IMR-90 (cell line): Measurements from ENCODE around the gene MSMP.

Experiments
- CTCF ChIP-seq: conservative IDR thresholded peaks from 2 replicates; pipeline ENCODE4 v1.5.1; 2012; ENCODE audit warnings: mild to moderate bottlenecking, low read depth, low read length, improper control_type of control experiment
- POLR2A ChIP-seq: IDR thresholded peaks from 2 replicates; pipeline ENCODE4 v1.6.1; 2012; ENCODE audit warnings: mild to moderate bottlenecking, low read depth, low read length

DNA sequence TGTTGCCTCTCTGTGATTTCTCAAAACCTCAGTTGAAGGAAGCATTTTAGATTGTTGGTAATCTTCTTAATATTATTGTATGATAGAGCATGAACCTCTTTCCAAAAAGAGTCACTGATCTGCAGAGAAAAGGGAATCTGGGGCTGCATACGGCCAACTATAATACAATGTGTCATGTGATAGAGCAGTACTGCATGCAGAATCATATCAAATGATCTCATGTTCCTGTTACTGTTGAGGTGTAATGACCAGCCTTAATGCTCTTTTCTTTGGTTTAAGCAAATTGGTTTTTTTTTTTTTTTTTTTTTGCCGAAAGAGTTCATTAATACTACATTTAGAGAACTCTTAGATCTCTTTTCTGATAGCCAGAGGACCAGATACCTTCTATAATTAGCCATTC, 12.9 kb upstream of the MSMP start:
- TF ChIP-seq POLR2A (no peak), CTCF (no peak)
